ENCODE results near the gene CT47C1.

Gene CT47C1

GRCh38 chrX:119107206-119107605 is 34.4 kb downstream of the CT47C1 start:
- no peak overlapping the region for H3K9ac ChIP-seq (ENCODE audit: low read length)
- no peaks in the 10 kb centered on the region for H3K36me3 ChIP-seq (ENCODE audit: control insufficient read depth, insufficient read depth, low read length, severe bottlenecking)
- H3K4me1 ChIP-seq (ENCODE audit: control insufficient read depth, insufficient read depth, low read length) = no peaks in the 10 kb centered on the region
- no peak for DNase-seq (ENCODE audit: low read depth)
- H3K27me3 ChIP-seq (replicated peaks; ENCODE audit: control insufficient read depth, insufficient read depth, low read length) = peaks cover 18% of the 10 kb centered on the region
- no peak overlapping the region for H3K4me3 ChIP-seq (ENCODE audit: low read length)
- no peaks in the 10 kb centered on the region for H3K9me3 ChIP-seq (ENCODE audit: control insufficient read depth, low read length)

GRCh38 chrX:119118780-119119395 is 46.1 kb downstream of the CT47C1 start:
- H3K9ac ChIP-seq (ENCODE audit: low read length) = no peak overlapping the region
- peaks cover 4% of the 10 kb centered on the region for H3K4me1 ChIP-seq (ENCODE audit: control insufficient read depth, insufficient read depth, low read length)
- peak; percentile 68 for DNase-seq (ENCODE audit: low read depth)
- no peaks in the 10 kb centered on the region for H3K9me3 ChIP-seq (ENCODE audit: control insufficient read depth, low read length)
- H3K36me3 ChIP-seq (ENCODE audit: control insufficient read depth, insufficient read depth, low read length, severe bottlenecking) = no peaks in the 10 kb centered on the region
- H3K4me3 ChIP-seq (ENCODE audit: low read length) = no peak overlapping the region
- peaks cover 45% of the 10 kb centered on the region for H3K27me3 ChIP-seq (replicated peaks; ENCODE audit: control insufficient read depth, insufficient read depth, low read length)

- Histone ChIP-seq H3K9ac (ENCODE audit: low read length) (no peak overlapping the region), H3K27me3 (replicated peaks; ENCODE audit: control insufficient read depth, insufficient read depth, low read length) (peaks cover 36% of the 10 kb centered on the region), H3K4me3 (ENCODE audit: low read length) (no peak overlapping the region), H3K4me1 (ENCODE audit: control insufficient read depth, insufficient read depth, low read length) (peaks cover 4% of the 10 kb centered on the region), H3K9me3 (ENCODE audit: control insufficient read depth, low read length) (no peaks in the 10 kb centered on the region), H3K36me3 (ENCODE audit: control insufficient read depth, insufficient read depth, low read length, severe bottlenecking) (no peaks in the 10 kb centered on the region)
- DNase-seq (ENCODE audit: low read depth) = peak; percentile 49
Observed at GRCh38 chrX:119121341-119121740, 48.5 kb downstream of the CT47C1 start.
